Measurements from ENCODE around the gene TOX3. TPM values are rescaled to one million over a fixed set of nuclear protein-coding genes. Genes with fewer than 3 reads are reported as not detected.

TOX3 gene
- total RNA-seq, 1 donor: not detected

- Histone ChIP-seq H3K4me1 (ENCODE audit: insufficient read depth, low read length) (no peaks in the 10 kb centered on the region), H3K4me3 (ENCODE audit: low read length) (no peak overlapping the region), H3K27me3 (ENCODE audit: insufficient read depth, low read length) (peaks cover 52% of the 10 kb centered on the region), H3K9me3 (ENCODE audit: low read depth, low read length) (no peaks in the 10 kb centered on the region)
These were observed 2.2 kb upstream of the TOX3 start for GRCh38 chr16:52549011-52549692.

- Histone ChIP-seq H3K9me3 (ENCODE audit: low read depth, low read length) (no peaks in the 10 kb centered on the region), H3K27me3 (ENCODE audit: insufficient read depth, low read length) (peaks cover 59% of the 10 kb centered on the region), H3K4me3 (ENCODE audit: low read length) (no peak overlapping the region), H3K4me1 (ENCODE audit: insufficient read depth, low read length) (no peaks in the 10 kb centered on the region)
These were observed 1.5 kb upstream of the TOX3 start for GRCh38 chr16:52548261-52549010.

- Histone ChIP-seq H3K4me1 (ENCODE audit: insufficient read depth, low read length) (no peaks in the 10 kb centered on the region), H3K27me3 (ENCODE audit: insufficient read depth, low read length) (peaks cover 64% of the 10 kb centered on the region), H3K9me3 (ENCODE audit: low read depth, low read length) (no peaks in the 10 kb centered on the region), H3K4me3 (ENCODE audit: low read length) (no peak overlapping the region)
These were observed 882 bp upstream of the TOX3 start for GRCh38 chr16:52547834-52548215.

- Histone ChIP-seq H3K9me3 (ENCODE audit: low read depth, low read length) (no peaks in the 10 kb centered on the region), H3K4me1 (ENCODE audit: insufficient read depth, low read length) (no peaks in the 10 kb centered on the region), H3K27me3 (ENCODE audit: insufficient read depth, low read length) (peaks cover 70% of the 10 kb centered on the region), H3K4me3 (ENCODE audit: low read length) (no peak overlapping the region)
These were observed 496 bp downstream of the TOX3 start for GRCh38 chr16:52546291-52547003.

- H3K4me3 ChIP-seq (ENCODE audit: low read length): no peak overlapping the region
- H3K9me3 ChIP-seq (ENCODE audit: low read depth, low read length): no peaks in the 10 kb centered on the region
- H3K27me3 ChIP-seq (ENCODE audit: insufficient read depth, low read length): peaks cover 66% of the 10 kb centered on the region
- H3K4me1 ChIP-seq (ENCODE audit: insufficient read depth, low read length): no peaks in the 10 kb centered on the region
These were observed 1.1 kb downstream of the TOX3 start for GRCh38 chr16:52545898-52546266.

- H3K9me3 ChIP-seq (ENCODE audit: low read depth, low read length): no peaks in the 10 kb centered on the region
- no peak overlapping the region for H3K4me3 ChIP-seq (ENCODE audit: low read length)
- peaks cover 66% of the 10 kb centered on the region for H3K27me3 ChIP-seq (ENCODE audit: insufficient read depth, low read length)
- H3K4me1 ChIP-seq (ENCODE audit: insufficient read depth, low read length): no peaks in the 10 kb centered on the region
These were observed 1.6 kb downstream of the TOX3 start for GRCh38 chr16:52545222-52545897.

GRCh38 chr16:52544703-52545102, 2.2 kb downstream of the TOX3 start:
- Histone ChIP-seq H3K4me1 (ENCODE audit: insufficient read depth, low read length) (no peaks in the 10 kb centered on the region), H3K27me3 (ENCODE audit: insufficient read depth, low read length) (peaks cover 60% of the 10 kb centered on the region), H3K9me3 (ENCODE audit: low read depth, low read length) (no peaks in the 10 kb centered on the region), H3K4me3 (ENCODE audit: low read length) (no peak overlapping the region)

GRCh38 chr16:52543654-52544053, 3.3 kb downstream of the TOX3 start:
- no peaks in the 10 kb centered on the region for H3K4me1 ChIP-seq (ENCODE audit: insufficient read depth, low read length)
- H3K27me3 ChIP-seq (ENCODE audit: insufficient read depth, low read length): peaks cover 50% of the 10 kb centered on the region
- no peak overlapping the region for H3K4me3 ChIP-seq (ENCODE audit: low read length)
- H3K9me3 ChIP-seq (ENCODE audit: low read depth, low read length): no peaks in the 10 kb centered on the region

- peaks cover 34% of the 10 kb centered on the region for H3K27me3 ChIP-seq (ENCODE audit: insufficient read depth, low read length)
- no peak overlapping the region for H3K4me3 ChIP-seq (ENCODE audit: low read length)
- H3K4me1 ChIP-seq (ENCODE audit: insufficient read depth, low read length): no peaks in the 10 kb centered on the region
- no peaks in the 10 kb centered on the region for H3K9me3 ChIP-seq (ENCODE audit: low read depth, low read length)
These were observed 6.0 kb downstream of the TOX3 start for GRCh38 chr16:52540910-52541309.

- H3K4me1 ChIP-seq (ENCODE audit: insufficient read depth, low read length): no peaks in the 10 kb centered on the region
- H3K9me3 ChIP-seq (ENCODE audit: low read depth, low read length): no peaks in the 10 kb centered on the region
- H3K27me3 ChIP-seq (ENCODE audit: insufficient read depth, low read length): peaks cover 18% of the 10 kb centered on the region
- no peak overlapping the region for H3K4me3 ChIP-seq (ENCODE audit: low read length)
These were observed 7.8 kb downstream of the TOX3 start for GRCh38 chr16:52539191-52539590.

- Histone ChIP-seq H3K4me1 (ENCODE audit: insufficient read depth, low read length) (no peaks in the 10 kb centered on the region), H3K9me3 (ENCODE audit: low read depth, low read length) (no peaks in the 10 kb centered on the region), H3K27me3 (ENCODE audit: insufficient read depth, low read length) (peaks cover 12% of the 10 kb centered on the region), H3K4me3 (ENCODE audit: low read length) (no peak overlapping the region)
These were observed 8.4 kb downstream of the TOX3 start for GRCh38 chr16:52538511-52538910.

GRCh38 chr16:52537516-52537915, 9.4 kb downstream of the TOX3 start:
- H3K9me3 ChIP-seq (ENCODE audit: low read depth, low read length): no peaks in the 10 kb centered on the region
- H3K4me1 ChIP-seq (ENCODE audit: insufficient read depth, low read length): no peaks in the 10 kb centered on the region
- no peak overlapping the region for H3K4me3 ChIP-seq (ENCODE audit: low read length)
- peaks cover 3% of the 10 kb centered on the region for H3K27me3 ChIP-seq (ENCODE audit: insufficient read depth, low read length)

GRCh38 chr16:52535076-52535475, 11.9 kb downstream of the TOX3 start:
- Histone ChIP-seq H3K4me1 (ENCODE audit: insufficient read depth, low read length) (no peaks in the 10 kb centered on the region), H3K27me3 (ENCODE audit: insufficient read depth, low read length) (no peaks in the 10 kb centered on the region), H3K9me3 (ENCODE audit: low read depth, low read length) (no peaks in the 10 kb centered on the region), H3K4me3 (ENCODE audit: low read length) (no peak overlapping the region)

GRCh38 chr16:52533296-52533695, 13.6 kb downstream of the TOX3 start:
- no peak overlapping the region for H3K4me3 ChIP-seq (ENCODE audit: low read length)
- H3K4me1 ChIP-seq (ENCODE audit: insufficient read depth, low read length): no peaks in the 10 kb centered on the region
- H3K9me3 ChIP-seq (ENCODE audit: low read depth, low read length): no peaks in the 10 kb centered on the region
- H3K27me3 ChIP-seq (ENCODE audit: insufficient read depth, low read length): no peaks in the 10 kb centered on the region

GRCh38 chr16:52532384-52532783, 14.6 kb downstream of the TOX3 start:
- no peak overlapping the region for H3K4me3 ChIP-seq (ENCODE audit: low read length)
- no peaks in the 10 kb centered on the region for H3K27me3 ChIP-seq (ENCODE audit: insufficient read depth, low read length)
- no peaks in the 10 kb centered on the region for H3K4me1 ChIP-seq (ENCODE audit: insufficient read depth, low read length)
- no peaks in the 10 kb centered on the region for H3K9me3 ChIP-seq (ENCODE audit: low read depth, low read length)

Data from mononuclear cell (primary cell).